Body of pancreas (tissue), 4 donors: ENCODE results near the gene APOH.

Experiments
- CTCF ChIP-seq, 7 experiments: fragments of 450-650 bp in 4 of 7; fragments of 200-600 bp in 3 of 7; sonication (generic) in 3 of 7; IDR thresholded peaks; one replicate each; pipeline ENCODE4 v1.5.1; 2016 to 2019; ENCODE audit warnings: antibody characterized with exemption in 7 of 7
- POLR2A ChIP-seq, 3 donors: fragments of 450-650 bp; IDR thresholded peaks; one replicate each; pipeline ENCODE4 v1.6.1; 2016; ENCODE audit warnings: antibody characterized with exemption in 3 of 3, mild to moderate bottlenecking in 2 of 3

GRCh38 chr17:66200685-66201092 is 28.5 kb downstream of the APOH start:
- TF ChIP-seq CTCF (IDR thresholded peaks at IDR 0.05) (peak; percentile 41 to 98 (median 72)), POLR2A (IDR thresholded peaks at IDR 0.05) (no peak)
